Chondrocyte (in vitro differentiated cells): Measurements from ENCODE around the gene RHOB. TPM values are rescaled to one million over a fixed set of nuclear protein-coding genes. Genes with fewer than 3 reads are reported as not detected.
"Not testable (repeated sequence)": the region's sequence is repeated elsewhere in the genome, so short reads cannot be mapped to it uniquely, and the experiment has no call there.

ENCODE experiments used
- DNase-seq: peaks from one replicate; pipeline ENCODE4 v3.0.0; 2021; ENCODE audit warnings: mixed read lengths, low spot score
- H3K27ac Mint-ChIP-seq: one replicate; pipeline ENCODE4 v1.8.0; 2021; ENCODE audit warnings: mild to moderate bottlenecking, moderate library complexity, mixed read lengths; ENCODE audit not compliant: unreplicated experiment
- H3K27me3 Mint-ChIP-seq: 2 replicates; pipeline ENCODE4 v1.8.0; 2021; ENCODE audit warnings: low read depth, mixed read lengths
- H3K36me3 Mint-ChIP-seq: 2 replicates; pipeline ENCODE4 v1.8.0; 2021; ENCODE audit warnings: low read depth, mixed read lengths
- H3K4me1 Mint-ChIP-seq: 2 replicates; pipeline ENCODE4 v1.8.0; 2021; ENCODE audit warnings: low read depth, mild to moderate bottlenecking, mixed read lengths
- H3K4me3 Mint-ChIP-seq: one replicate; pipeline ENCODE4 v1.8.0; 2021; ENCODE audit warnings: mild to moderate bottlenecking, moderate library complexity, mixed read lengths; ENCODE audit not compliant: unreplicated experiment
- H3K9me3 Mint-ChIP-seq: 2 replicates; pipeline ENCODE4 v1.8.0; 2021; ENCODE audit warnings: low read depth, mixed read lengths
- total RNA-seq: library from RNA; stranded (reverse); gene quantifications from 3 replicates; pipeline ENCODE4 v1.2.1, GENCODE V29; 2021
- TF ChIP-seq, protein P1 (sequence below): fragments of 200-600 bp; sonication (generic); IDR thresholded peaks from 2 replicates; pipeline ENCODE4 v1.5.0; 2021; ENCODE audit warnings: antibody characterized with exemption, mild to moderate bottlenecking, moderate library complexity

The RHOB gene
- total RNA-seq, 1 donor from 2014 or later = 191 TPM

DNA sequence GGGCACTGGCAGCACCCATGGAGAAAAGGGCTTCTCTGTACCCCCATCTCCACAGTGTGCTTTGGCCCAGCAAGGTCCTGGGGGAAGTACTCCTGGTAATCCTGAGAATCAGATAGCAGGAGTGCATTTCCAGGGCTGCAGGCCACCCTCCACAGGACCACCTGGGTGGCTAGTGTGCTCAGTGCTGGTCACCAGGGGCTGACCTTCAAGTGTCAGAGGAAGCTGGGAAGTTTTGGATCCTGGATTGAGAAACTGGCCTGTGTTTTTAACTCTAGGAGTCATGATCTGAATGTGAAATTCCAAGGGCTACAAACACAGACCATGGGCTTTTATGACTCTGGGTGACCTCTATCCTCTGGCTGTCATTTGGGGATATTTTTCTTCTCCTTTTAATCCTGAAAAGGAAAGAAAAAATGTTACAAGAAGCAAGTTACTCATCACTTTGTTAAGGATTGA is 9.3 kb downstream of the RHOB start:
- Mint-ChIP-seq H3K4me1 (peaks cover 18% of the 10 kb centered on the region), H3K9me3 (peaks cover 7% of the 10 kb centered on the region), H3K27ac (no peak overlapping the region), H3K4me3 (no peak overlapping the region), H3K36me3 (peaks cover 6% of the 10 kb centered on the region), H3K27me3 (peaks cover 2% of the 10 kb centered on the region)
- no peak for DNase-seq
- TF ChIP-seq, protein P1, sequence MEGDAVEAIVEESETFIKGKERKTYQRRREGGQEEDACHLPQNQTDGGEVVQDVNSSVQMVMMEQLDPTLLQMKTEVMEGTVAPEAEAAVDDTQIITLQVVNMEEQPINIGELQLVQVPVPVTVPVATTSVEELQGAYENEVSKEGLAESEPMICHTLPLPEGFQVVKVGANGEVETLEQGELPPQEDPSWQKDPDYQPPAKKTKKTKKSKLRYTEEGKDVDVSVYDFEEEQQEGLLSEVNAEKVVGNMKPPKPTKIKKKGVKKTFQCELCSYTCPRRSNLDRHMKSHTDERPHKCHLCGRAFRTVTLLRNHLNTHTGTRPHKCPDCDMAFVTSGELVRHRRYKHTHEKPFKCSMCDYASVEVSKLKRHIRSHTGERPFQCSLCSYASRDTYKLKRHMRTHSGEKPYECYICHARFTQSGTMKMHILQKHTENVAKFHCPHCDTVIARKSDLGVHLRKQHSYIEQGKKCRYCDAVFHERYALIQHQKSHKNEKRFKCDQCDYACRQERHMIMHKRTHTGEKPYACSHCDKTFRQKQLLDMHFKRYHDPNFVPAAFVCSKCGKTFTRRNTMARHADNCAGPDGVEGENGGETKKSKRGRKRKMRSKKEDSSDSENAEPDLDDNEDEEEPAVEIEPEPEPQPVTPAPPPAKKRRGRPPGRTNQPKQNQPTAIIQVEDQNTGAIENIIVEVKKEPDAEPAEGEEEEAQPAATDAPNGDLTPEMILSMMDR = no peak

DNA sequence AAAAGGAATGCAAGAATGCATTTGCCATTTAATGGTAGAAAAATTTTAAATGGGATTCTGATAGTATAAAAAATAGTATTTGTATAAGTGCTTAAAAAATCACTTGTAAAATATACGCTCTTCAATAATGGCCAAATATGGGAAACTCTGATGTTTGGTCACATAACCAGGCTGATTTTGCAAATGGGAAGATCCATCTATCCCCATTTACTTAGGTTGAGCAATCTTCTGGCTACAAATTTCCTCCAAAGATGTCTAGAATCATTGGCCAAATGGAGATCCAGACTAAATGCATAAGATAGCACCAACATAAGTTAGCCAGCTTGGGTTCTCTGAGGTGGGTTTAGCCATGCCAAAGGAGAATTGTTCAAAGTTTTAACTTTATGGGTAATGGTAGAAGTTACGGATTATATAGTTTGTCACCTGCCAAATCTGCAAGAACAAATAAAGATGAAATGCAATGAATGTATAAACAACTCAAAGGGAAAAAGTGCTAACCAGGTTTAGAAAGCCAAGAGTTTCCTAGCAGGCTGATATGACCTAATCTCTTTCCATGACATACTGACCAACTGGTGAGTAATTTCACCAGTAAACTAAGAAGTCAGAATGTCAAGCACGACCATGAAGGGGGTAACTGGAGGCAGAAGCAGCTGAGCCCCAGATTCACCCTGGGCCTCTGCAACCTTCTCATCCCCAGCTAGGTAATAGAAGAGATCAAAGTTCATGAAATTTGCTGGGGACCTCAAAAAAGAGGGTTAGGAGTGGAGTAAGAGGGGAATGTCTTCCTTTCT is 10.0 kb downstream of the RHOB start:
- peaks cover 14% of the 10 kb centered on the region for H3K9me3 Mint-ChIP-seq

GRCh38 chr2:20457661-20458630 is 11.1 kb downstream of the RHOB start:
- no peak for DNase-seq
- H3K4me3 Mint-ChIP-seq = no peak overlapping the region
- H3K27ac Mint-ChIP-seq = no peak overlapping the region
- peaks cover 14% of the 10 kb centered on the region for H3K9me3 Mint-ChIP-seq
- peaks cover 2% of the 10 kb centered on the region for H3K27me3 Mint-ChIP-seq
- peaks cover 9% of the 10 kb centered on the region for H3K36me3 Mint-ChIP-seq
- TF ChIP-seq, protein P1 = no peak
- peaks cover 3% of the 10 kb centered on the region for H3K4me1 Mint-ChIP-seq

More for the DNA sequence above, 10.0 kb downstream of the RHOB start:
- TF ChIP-seq, protein P1 = no peak
- Mint-ChIP-seq H3K36me3 (peaks cover 9% of the 10 kb centered on the region), H3K27ac (no peak overlapping the region), H3K27me3 (peaks cover 2% of the 10 kb centered on the region), H3K4me3 (no peak overlapping the region), H3K4me1 (peaks cover 11% of the 10 kb centered on the region)
- DNase-seq = no peak

DNA sequence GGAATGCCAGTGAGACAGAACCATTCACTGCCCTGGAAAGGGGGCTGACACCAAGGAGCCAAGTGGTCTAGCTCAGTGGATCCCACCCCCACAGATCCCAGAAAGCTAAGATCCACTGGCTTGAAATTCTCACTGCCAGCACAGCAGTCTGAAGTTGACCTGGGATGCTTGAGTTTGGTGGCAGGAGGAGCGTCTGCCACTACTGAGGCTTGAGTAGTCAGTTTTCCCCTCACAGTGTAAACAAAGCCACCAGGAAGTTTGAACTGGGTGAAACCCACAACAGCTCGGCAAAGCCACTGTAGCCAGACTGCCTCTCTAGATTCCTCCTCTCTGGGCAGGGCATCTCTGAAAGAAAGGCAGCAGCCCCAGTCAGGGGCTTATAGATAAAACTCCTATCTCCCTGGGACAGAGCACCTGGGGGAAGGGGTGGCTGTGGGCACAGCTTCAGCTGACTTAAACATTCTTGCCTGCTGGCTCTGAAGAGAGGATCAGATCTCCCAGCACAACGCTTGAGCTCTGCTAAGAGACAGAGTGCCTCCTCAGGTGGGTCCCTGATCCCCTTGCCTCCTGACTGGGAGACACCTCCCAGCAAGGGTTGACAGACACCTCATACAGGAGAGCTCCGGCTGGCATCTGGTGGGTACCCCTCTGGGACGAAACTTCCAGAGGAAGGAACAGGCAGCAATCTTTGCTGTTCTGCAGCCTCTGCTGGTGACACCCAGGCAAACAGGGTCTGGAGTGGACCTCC is 12.0 kb downstream of the RHOB start:
- not testable (repeated sequence) for H3K4me3 Mint-ChIP-seq, H3K36me3 Mint-ChIP-seq, DNase-seq, H3K27ac Mint-ChIP-seq, H3K27me3 Mint-ChIP-seq, H3K4me1 Mint-ChIP-seq
- H3K9me3 Mint-ChIP-seq = peaks cover 14% of the 10 kb centered on the region

DNA sequence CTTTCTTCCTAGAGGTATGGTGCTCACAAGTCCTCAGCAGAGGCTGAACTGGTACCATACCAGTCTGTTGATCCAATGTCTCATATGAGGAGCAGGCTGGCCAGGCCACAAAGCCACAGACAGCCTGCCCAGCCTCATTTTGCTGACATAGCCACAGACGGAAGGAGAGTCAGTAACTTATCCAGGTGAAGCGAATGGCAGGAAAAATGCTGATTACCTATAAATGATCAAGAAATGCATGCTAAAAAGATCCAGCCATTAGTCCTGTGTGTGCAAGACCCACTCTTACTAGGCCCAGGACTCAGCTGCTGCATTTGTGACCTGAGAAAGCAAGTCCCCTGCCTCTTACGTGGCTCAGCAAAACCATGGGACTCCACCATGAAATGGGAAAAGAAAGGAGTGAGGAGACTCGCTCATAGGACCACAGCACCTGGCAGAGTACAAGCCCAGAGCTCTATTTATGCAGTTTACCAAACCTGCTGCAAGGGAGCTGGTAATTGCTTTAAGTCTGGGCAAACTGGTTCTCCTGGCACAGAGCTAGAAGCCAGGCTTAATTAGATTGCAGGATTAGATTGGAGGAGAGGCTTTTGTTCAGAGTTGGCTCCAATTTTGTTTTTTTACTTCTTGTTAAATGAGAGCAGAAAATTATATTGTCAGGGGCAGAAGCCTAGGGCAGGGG is 19.0 kb downstream of the RHOB start:
- Mint-ChIP-seq H3K36me3 (peaks cover 4% of the 10 kb centered on the region), H3K4me3 (no peak overlapping the region), H3K27ac (no peak overlapping the region), H3K4me1 (no peaks in the 10 kb centered on the region), H3K27me3 (no peaks in the 10 kb centered on the region), H3K9me3 (peaks cover 9% of the 10 kb centered on the region)
- DNase-seq = peak; percentile 11
- TF ChIP-seq, protein P1 = no peak
